Kidney (tissue), 14 donors: ENCODE results near the gene EPSTI1. TPM values are rescaled to one million over a fixed set of nuclear protein-coding genes. Genes with fewer than 3 reads are reported as not detected.

Experiments used
- DNase-seq, 5 donors: peaks; one replicate each; pipeline ENCODE4 v3.0.0-alpha.2; 2013 to 2020
- FAIRE-seq: peaks from 2 replicates; lab custom pipeline; 2012; peaks lifted over from hg19 to GRCh38; lab: Jason Lieb, UNC
- H3K27ac ChIP-seq, 2 donors: one replicate each; pipeline ENCODE4 v1.7.0; 2013; ENCODE audit warnings: low read depth in 2 of 2, low read length in 2 of 2, inconsistent platforms in 1 of 2
- H3K27me3 ChIP-seq: one replicate; pipeline ENCODE4 v1.7.1; 2013; ENCODE audit warnings: low read length, inconsistent platforms; ENCODE audit not compliant: control insufficient read depth, insufficient read depth
- H3K36me3 ChIP-seq, 3 donors: one replicate each; pipeline versions ENCODE4 v1.7.0 to v1.7.1; 2013; ENCODE audit warnings: low read length in 3 of 3, control low read depth in 1 of 3, inconsistent platforms in 1 of 3; ENCODE audit not compliant: insufficient read depth in 3 of 3, control insufficient read depth in 2 of 3
- H3K4me1 ChIP-seq, 3 donors: one replicate each; pipeline versions ENCODE4 v1.7.0 to v1.7.1; 2013; ENCODE audit warnings: low read length in 3 of 3, inconsistent platforms in 1 of 3, low read depth in 1 of 3; ENCODE audit not compliant: control insufficient read depth in 2 of 3, insufficient read depth in 2 of 3
- H3K4me3 ChIP-seq, 3 donors: one replicate each; pipeline versions ENCODE4 v1.7.0 to v1.8.1; 2013; ENCODE audit warnings: low read length in 3 of 3, control low read depth in 1 of 3, inconsistent platforms in 1 of 3
- H3K9ac ChIP-seq, 3 donors: one replicate each; pipeline versions ENCODE4 v1.7.0 to v1.7.1; 2013; ENCODE audit warnings: low read length in 3 of 3, control low read depth in 1 of 3, inconsistent platforms in 1 of 3
- H3K9me3 ChIP-seq, 3 donors: one replicate each; pipeline versions ENCODE4 v1.7.0 to v1.7.1; 2013; ENCODE audit warnings: low read length in 3 of 3, control low read depth in 1 of 3, inconsistent platforms in 1 of 3; ENCODE audit not compliant: control insufficient read depth in 2 of 3, insufficient read depth in 1 of 3
- intact Hi-C: fragments of 100-400 bp; cut with DNase I; formaldehyde crosslinking; loops from one replicate; pipeline ENCODE4 v1.11.1; 2022
- polyA plus RNA-seq: library from polyadenylated mRNA; stranded (reverse); fragments of 350-450 nt; fragmentation: Illumina TruSeq; extraction: RNeasy Lipid Tissue Mini Kit (QIAGEN cat#74804); gene quantifications from one replicate; pipeline ENCODE4 v1.2.3, GENCODE V29; 2014; ENCODE audit warnings: low read depth, low replicate concordance; ENCODE audit not compliant: insufficient read depth
- total RNA-seq: library from RNA; stranded (reverse); fragmentation: NEBNext Ultra II Directional; extraction: Animal tissue kit (Norgen Biotek cat#: 25700); gene quantifications from one replicate; pipeline ENCODE4 v1.2.1, GENCODE V29; 2021
- TF ChIP-seq, protein P1 (sequence below): IDR thresholded peaks from 3 replicates; pipeline ENCODE4 v1.5.1; 2012; ENCODE audit warnings: mild to moderate bottlenecking, moderate library complexity, borderline replicate concordance; ENCODE audit not compliant: insufficient read depth; ENCODE audit errors: extremely low read depth
- donor health status: control.
- donor health status: control.
- donor health status: control.
- donor health status: control.
- donor health status: control.
- donor health status: DM: yes; HTN: yes; CAD: no.
- donor health status: Normal renal cell carcinoma (clear cell type).

Gene EPSTI1
- total and polyA plus RNA-seq, 2 donors from 2014 or later, result 11.2 to 12.2 TPM

DNA sequence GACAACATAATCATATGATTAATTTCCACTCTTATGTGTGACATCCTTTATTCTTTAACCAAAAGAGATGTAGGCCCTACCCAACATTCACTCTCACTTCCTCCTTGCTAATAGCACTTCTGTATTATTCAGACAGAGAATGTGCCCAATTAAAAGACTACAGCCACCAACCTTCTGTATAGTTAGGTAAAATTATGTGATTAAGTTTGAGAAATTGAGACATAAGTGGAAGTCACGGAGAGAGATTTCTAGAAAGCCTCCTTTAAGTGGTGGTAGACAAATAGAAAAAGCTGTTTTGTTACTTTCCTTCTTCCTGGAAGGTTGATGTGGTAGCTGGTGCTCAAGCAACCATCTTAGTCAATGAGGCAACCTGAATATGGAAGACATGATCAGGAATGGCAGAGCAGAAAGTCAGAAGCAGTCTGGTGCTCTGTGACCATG is 14.8 kb downstream of the EPSTI1 start:
- no peak for DNase-seq
- TF ChIP-seq, protein P1, sequence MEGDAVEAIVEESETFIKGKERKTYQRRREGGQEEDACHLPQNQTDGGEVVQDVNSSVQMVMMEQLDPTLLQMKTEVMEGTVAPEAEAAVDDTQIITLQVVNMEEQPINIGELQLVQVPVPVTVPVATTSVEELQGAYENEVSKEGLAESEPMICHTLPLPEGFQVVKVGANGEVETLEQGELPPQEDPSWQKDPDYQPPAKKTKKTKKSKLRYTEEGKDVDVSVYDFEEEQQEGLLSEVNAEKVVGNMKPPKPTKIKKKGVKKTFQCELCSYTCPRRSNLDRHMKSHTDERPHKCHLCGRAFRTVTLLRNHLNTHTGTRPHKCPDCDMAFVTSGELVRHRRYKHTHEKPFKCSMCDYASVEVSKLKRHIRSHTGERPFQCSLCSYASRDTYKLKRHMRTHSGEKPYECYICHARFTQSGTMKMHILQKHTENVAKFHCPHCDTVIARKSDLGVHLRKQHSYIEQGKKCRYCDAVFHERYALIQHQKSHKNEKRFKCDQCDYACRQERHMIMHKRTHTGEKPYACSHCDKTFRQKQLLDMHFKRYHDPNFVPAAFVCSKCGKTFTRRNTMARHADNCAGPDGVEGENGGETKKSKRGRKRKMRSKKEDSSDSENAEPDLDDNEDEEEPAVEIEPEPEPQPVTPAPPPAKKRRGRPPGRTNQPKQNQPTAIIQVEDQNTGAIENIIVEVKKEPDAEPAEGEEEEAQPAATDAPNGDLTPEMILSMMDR, result no peak
- Histone ChIP-seq H3K4me1 (no peaks in the 10 kb centered on the region), H3K9ac (no peak overlapping the region), H3K27ac (no peak overlapping the region), H3K27me3 (no peaks in the 10 kb centered on the region), H3K9me3 (peaks cover 0 to 3% (median 0%) of the 10 kb centered on the region in 3 donors), H3K4me3 (no peak overlapping the region), H3K36me3 (no peaks in the 10 kb centered on the region)
- no peak for FAIRE-seq
- intact Hi-C loops, result no loop called here

DNA sequence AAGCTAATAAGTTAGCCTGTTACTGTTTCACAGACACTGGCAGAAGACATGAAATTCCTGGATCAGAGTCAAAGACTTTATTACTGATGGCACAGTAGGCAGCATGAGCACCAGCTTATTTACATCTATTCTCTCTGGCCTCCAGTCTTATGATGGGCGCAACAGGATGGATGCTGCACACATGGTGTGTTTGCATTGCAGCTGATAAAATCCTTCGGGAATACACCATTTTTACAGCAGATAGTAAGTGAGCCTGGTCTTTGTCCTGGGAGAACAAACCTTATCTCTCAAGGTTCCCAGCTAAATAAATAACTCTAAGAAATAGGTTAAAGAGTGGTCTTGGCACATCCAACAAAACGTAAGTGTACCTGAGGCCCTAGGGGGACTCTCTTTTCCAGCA is 16.0 kb downstream of the EPSTI1 start:
- FAIRE-seq, result no peak
- intact Hi-C loops, result no loop called here

DNA sequence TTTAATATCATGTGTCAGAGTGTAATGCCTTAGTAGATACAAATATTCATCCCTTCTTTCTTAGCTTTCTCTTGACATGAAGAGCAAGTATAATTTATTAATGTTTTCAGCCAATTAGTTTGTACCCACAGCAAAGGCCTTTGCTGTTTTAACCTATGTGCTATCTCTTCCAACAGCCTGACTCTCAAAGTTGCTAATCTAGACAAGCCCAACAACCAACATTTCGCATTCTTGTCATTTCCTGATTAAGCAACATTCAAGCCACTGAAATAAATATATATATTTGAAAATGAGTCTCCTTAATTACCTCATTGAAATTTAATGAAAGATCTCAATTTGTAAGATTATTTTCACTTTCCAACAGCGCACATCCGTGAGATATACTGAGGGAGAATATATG is 18.5 kb downstream of the EPSTI1 start:
- Histone ChIP-seq H3K4me1 (peaks cover 0 to 5% (median 2%) of the 10 kb centered on the region in 3 donors), H3K9ac (no peak overlapping the region), H3K36me3 (no peaks in the 10 kb centered on the region), H3K9me3 (peaks cover 0 to 3% (median 0%) of the 10 kb centered on the region in 3 donors), H3K4me3 (no peak overlapping the region), H3K27me3 (no peaks in the 10 kb centered on the region), H3K27ac (no peak overlapping the region)
- no peak for FAIRE-seq
- intact Hi-C loops, result no loop called here
- no peak for DNase-seq
- TF ChIP-seq, protein P1, result no peak

More for the DNA sequence above, 16.0 kb downstream of the EPSTI1 start:
- peaks cover 0 to 3% (median 0%) of the 10 kb centered on the region in 3 donors for H3K9me3 ChIP-seq
- no peak overlapping the region for H3K9ac ChIP-seq
- no peak for DNase-seq
- TF ChIP-seq, protein P1, result no peak
- H3K36me3 ChIP-seq, result no peaks in the 10 kb centered on the region
- H3K27ac ChIP-seq, result no peak overlapping the region
- H3K4me1 ChIP-seq, result no peaks in the 10 kb centered on the region
- H3K27me3 ChIP-seq, result no peaks in the 10 kb centered on the region
- no peak overlapping the region for H3K4me3 ChIP-seq

DNA sequence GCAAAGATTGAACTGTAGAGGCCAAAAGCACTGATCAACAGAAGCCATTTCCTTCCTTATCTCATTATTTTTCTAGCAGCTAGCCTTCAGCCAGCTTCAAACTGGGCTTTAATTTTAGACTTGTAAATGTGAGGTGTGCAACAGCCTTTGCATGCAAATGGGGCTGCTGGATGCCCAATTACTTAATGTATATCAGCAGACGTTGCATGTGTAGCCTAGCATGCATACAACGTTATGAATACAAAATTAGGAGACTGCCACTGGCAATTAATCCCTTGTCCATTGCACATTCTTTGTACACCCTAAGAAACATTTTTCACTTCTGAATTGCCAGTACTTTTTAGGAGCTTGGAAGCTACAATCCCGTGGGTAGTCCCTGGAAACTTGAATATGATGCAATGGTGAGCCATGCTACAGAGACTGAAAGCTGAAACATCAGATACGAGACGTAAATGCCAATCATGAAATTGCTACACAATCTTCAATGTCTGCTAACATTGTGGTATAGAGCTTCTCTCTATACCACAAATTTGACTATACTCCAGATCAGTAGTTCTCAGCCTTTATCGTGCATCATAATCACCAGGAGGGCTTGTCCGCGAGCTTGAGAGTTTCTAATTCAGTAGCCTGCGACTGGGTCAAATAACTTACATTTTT is 20.2 kb downstream of the EPSTI1 start:
- TF ChIP-seq, protein P1, result no peak
- Histone ChIP-seq H3K9ac (no peak overlapping the region), H3K4me1 (peaks cover 0 to 5% (median 2%) of the 10 kb centered on the region in 3 donors), H3K27ac (no peak overlapping the region), H3K27me3 (no peaks in the 10 kb centered on the region), H3K9me3 (no peaks in the 10 kb centered on the region), H3K36me3 (no peaks in the 10 kb centered on the region), H3K4me3 (no peak overlapping the region)
- DNase-seq (no peak), FAIRE-seq (no peak)
- intact Hi-C loops, result no loop called here
